AG04449 (cell line): ENCODE measurements around the gene MAST3.

Source experiments
- CTCF ChIA-PET: fragments of 350-600 bp; formaldehyde crosslinking; extraction: SDS; loops from one replicate; lab custom pipeline; 2021; ENCODE audit warnings: antibody characterized with exemption; lab: Yijun Ruan, JAX
- POLR2A ChIA-PET: fragments of 400-600, 350-600 bp; formaldehyde crosslinking; extraction: SDS; loops from one replicate; lab custom pipeline; 2020; ENCODE audit warnings: antibody characterized with exemption, inconsistent platforms; lab: Yijun Ruan, JAX
- DNase-seq: peaks from one replicate; pipeline ENCODE4 v3.0.0-alpha.2; 2010; ENCODE audit warnings: low read depth, low spot score
- H3K4me3 ChIP-seq: 2 replicates; pipeline ENCODE4 v1.5.1; 2011; ENCODE audit warnings: low read depth, mild to moderate bottlenecking, control low read depth, low read length
- TF ChIP-seq, protein P1 (sequence below): IDR thresholded peaks from one replicate; pipeline ENCODE4 v1.5.1; 2011; ENCODE audit warnings: mild to moderate bottlenecking, moderate library complexity, low read length, control low read depth, inconsistent platforms; ENCODE audit not compliant: insufficient read depth; ENCODE audit errors: missing control alignments

Gene MAST3

DNA sequence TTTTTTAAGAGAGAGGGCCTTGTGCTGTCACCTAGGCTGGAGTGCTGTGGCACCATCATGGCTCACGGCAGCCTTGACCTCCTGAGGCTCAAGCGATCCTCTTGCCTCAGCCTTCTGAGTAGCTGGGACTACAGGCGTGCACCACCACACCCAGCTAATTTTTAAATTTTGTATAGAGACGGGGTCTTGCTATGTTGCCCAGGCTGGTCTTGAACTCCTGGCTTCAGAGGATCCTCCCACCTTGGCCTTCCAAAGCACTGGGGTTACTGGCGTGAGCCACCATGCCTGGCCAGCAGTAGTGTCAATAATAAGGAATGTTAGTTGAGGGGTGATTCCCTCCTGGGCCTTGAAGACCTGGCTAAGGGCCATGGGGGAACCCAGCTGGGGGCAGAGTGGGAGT is 23.6 kb downstream of the MAST3 start:
- no peak overlapping the region for H3K4me3 ChIP-seq
- CTCF ChIA-PET, result interaction anchor here (1.7 kb wide), 1 partner anchor 40 kb away, joined by 6 read pairs; no protein-coding TSS in a partner anchor
- POLR2A ChIA-PET, result no interaction called here
- TF ChIP-seq, protein P1, sequence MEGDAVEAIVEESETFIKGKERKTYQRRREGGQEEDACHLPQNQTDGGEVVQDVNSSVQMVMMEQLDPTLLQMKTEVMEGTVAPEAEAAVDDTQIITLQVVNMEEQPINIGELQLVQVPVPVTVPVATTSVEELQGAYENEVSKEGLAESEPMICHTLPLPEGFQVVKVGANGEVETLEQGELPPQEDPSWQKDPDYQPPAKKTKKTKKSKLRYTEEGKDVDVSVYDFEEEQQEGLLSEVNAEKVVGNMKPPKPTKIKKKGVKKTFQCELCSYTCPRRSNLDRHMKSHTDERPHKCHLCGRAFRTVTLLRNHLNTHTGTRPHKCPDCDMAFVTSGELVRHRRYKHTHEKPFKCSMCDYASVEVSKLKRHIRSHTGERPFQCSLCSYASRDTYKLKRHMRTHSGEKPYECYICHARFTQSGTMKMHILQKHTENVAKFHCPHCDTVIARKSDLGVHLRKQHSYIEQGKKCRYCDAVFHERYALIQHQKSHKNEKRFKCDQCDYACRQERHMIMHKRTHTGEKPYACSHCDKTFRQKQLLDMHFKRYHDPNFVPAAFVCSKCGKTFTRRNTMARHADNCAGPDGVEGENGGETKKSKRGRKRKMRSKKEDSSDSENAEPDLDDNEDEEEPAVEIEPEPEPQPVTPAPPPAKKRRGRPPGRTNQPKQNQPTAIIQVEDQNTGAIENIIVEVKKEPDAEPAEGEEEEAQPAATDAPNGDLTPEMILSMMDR, result no peak
- DNase-seq, result no peak

DNA sequence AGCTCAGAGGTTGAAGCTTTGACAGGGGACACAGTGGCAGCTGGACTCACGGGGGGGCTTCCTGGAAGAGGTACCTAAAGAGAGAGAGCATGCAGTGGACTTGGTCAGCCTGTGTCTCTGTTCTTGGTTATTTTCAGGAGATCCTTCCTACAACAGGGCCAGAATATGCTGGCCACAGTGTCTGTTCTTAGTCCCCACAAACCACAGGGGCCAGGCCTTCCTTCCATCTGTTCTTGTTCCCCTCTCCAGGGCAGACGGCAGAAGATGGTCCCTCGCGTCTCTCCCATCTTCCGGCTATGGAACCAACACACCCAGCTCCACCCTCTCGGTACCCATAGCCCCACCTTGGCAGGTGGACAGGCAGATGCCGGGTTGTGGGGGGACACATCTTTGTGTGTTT is 24.8 kb downstream of the MAST3 start:
- TF ChIP-seq, protein P1, result no peak
- H3K4me3 ChIP-seq, result no peak overlapping the region
- ChIA-PET CTCF (interaction anchor here (1.0 to 1.7 kb wide), 5 partner anchors 9 to 228 kb away, joined by 3 to 6 read pairs (median 6); no protein-coding TSS in a partner anchor), POLR2A (no interaction called here)
- DNase-seq, result no peak

DNA sequence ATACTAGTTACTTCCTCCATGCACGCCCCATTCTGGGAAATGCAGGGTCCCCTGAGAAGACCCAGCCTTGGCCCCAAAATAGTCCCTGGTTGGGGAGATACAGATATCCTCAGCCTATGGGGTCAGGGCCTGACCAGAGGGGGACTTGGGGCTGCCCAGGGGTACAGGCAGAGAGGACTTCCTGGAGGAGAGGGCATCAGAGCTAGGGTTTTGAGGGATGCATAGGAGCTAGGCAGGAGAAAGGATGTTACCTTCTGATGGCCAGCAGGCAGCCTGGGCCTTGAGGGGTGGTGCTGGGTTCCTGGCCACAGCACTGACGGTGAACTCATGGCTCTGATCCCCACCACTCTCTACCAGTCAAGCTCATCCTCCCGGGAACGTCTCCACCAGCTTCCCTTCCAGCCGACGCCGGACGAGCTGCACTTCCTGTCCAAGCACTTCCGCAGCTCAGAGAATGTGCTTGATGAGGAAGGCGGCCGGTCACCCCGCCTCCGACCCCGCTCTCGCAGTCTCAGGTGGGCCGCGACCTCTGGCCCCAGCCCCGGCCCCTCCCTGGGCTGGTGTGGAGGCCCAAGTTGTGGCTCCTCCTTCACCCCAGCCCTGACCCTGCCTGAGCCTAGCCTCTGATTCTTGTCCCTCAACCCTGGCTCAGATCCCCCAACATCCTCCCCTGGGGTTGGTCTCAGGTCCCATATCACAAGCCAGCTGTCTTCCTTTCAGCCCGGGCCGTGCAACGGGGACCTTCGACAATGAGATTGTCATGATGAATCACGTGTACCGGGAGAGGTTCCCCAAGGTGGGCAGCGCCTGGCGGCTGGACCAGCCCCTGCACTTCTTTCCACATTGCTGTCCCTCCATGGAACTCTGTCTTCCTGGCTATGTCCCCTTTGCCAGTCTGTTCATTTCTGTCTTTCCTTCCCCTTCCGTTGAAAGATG is 25.6 kb downstream of the MAST3 start:
- TF ChIP-seq, protein P1, result no peak
- no peak for DNase-seq
- ChIA-PET CTCF (interaction anchor here (1.0 to 1.4 kb wide), 3 partner anchors 10 to 37 kb away, joined by 3 to 6 read pairs (median 6); no protein-coding TSS in a partner anchor), POLR2A (no interaction called here)
- H3K4me3 ChIP-seq, result no peak overlapping the region

DNA sequence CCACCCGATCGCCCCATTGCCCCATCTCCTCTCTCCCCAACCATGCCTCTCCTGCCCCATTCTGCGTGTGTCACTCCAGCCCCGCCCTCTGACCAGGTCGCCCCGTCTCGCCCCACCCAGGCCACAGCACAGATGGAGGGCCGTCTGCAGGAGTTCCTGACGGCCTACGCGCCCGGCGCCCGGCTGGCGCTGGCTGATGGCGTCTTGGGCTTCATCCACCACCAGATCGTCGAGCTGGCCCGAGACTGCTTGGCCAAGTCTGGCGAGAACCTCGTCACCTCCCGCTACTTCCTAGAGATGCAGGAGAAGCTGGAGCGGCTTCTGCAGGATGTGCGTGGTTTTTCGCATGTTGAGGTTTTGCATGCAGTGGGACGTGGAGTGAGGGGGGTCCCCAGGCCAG is 26.2 kb downstream of the MAST3 start:
- no peak for DNase-seq
- TF ChIP-seq, protein P1, result no peak
- POLR2A ChIA-PET, result no interaction called here
- no peak overlapping the region for H3K4me3 ChIP-seq
- CTCF ChIA-PET, result interaction anchor here (1.2 kb wide), 1 partner anchor 11 kb away, joined by 6 read pairs; no protein-coding TSS in a partner anchor

DNA sequence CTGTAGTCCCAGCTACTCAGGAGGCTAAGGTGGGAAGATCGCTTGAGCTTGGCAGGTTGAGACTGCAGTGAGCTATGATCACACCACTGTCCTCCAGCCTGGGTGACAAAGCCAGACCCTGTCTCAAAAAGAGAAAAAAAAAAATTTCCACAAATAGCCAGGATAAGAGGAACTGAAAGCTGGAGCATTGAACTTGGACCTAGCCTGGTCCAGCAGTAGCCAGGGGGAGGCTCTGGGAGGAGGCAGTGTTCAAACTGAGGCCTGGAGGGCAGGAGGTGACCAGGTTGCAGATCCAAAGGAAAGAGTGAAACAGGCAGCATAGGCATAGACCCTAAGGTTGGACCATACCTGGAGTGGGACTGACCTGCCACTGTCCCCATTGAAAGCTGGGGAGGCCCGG is 28.5 kb downstream of the MAST3 start:
- no peak for DNase-seq
- TF ChIP-seq, protein P1, result no peak
- no peak overlapping the region for H3K4me3 ChIP-seq
- POLR2A ChIA-PET, result interaction anchor here (0.5 kb wide), 1 partner anchor 835 kb away, joined by 3 read pairs; no protein-coding TSS in a partner anchor
- CTCF ChIA-PET, result interaction anchor here (0.7 to 1.3 kb wide), 4 partner anchors 13 to 153 kb away, joined by 3 to 9 read pairs (median 4); no protein-coding TSS in a partner anchor

DNA sequence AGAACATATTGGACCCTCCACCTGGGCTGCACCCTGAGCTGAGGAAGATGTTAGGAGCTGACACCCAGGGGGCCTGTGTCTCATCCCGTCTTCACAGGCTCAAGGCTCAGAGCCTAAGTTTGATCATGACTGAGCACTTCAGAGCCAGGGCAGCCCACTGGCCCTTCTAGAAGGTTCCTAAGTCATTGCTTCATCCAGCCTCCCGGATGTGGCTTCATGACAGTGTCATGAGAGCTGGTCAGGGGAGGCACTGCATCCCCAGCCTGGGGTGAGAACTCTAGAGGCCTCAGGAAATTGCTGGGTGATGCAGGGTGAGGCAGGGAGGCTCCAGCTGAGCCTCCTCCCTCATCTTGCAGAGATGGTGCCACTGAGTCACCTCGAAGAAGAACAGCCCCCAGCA is 30.5 kb downstream of the MAST3 start:
- TF ChIP-seq, protein P1, result no peak
- CTCF ChIA-PET, result interaction anchor here (0.8 to 2.0 kb wide), 7 partner anchors 15 to 260 kb away, joined by 3 to 8 read pairs (median 5); partner anchors contain the start of gene CCDC124
- POLR2A ChIA-PET, result interaction anchor here (1.0 kb wide), 1 partner anchor 154 kb away, joined by 3 read pairs; no protein-coding TSS in a partner anchor
- no peak overlapping the region for H3K4me3 ChIP-seq
- no peak for DNase-seq
